HG03354 (cell line): ENCODE data around the gene BACE2.
"Not testable (repeated sequence)": the region's sequence is repeated elsewhere in the genome, so short reads cannot be mapped to it uniquely, and the experiment has no call there.

Source experiments
- ATAC-seq: cut with Tn5 transposase; IDR thresholded peaks from one replicate; pipeline ENCODE4 v1.9.1; 2021; ENCODE audit warnings: mild to moderate bottlenecking; ENCODE audit not compliant: unreplicated experiment, poor library complexity, severe bottlenecking

The BACE2 gene

DNA sequence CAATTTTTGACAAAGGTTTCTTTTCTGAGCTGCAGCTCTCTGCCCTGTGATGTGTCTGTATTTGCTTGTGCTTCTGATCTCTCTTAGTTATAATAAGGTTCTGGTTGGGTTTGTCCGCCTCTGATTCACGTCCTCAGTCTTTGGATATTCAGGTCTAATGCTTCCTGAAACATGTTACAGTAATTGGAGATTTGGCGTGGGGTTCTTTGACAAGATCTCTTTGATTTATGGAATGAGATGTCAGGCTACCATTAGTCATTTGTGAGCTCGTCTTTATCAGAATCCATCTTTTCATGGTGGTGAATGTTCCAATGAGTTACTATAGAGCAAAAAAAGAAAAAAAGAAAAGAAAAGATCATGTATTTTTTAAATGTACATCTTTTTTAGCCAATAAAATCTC, 62.5 kb downstream of the BACE2 start:
- ATAC-seq = no peak

DNA sequence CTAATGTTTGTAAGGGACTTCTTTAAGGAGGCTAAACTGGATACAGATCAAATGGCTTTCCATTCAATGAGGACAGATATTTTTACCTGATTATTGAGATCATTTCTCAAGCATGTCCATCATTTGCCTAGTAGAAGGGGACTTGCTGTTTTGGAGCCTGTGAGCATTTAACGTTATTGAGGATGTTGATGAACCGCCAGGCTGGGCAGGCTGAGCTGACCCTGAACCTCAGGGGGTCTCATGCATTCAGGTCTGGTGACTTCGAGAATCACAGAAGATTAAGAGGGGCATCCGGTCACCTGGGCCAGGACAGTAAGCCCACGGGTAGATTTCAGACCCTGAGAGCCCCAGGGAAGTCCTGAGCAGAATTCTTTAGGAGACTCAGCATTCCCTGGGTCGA, 63.1 kb downstream of the BACE2 start:
- no peak for ATAC-seq

DNA sequence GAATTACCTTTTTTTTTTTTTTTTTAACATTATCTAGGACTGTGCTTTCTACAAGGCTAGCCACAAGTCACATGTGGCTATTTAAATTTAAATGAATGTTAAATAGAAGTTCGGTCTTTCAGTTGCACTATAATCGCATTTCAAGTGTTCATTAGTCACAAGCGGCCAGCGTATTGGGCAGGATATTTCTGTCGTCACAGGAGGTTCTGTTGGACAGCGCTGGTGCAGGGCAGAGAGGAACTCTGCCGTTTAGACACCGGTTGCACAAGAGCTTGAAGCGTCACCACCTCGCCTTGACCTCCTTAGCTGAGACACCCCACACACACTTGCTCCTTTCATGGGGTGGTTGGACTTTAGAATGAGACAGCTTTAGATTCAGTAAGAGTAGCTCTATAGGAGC, 64.1 kb downstream of the BACE2 start:
- no peak for ATAC-seq

DNA sequence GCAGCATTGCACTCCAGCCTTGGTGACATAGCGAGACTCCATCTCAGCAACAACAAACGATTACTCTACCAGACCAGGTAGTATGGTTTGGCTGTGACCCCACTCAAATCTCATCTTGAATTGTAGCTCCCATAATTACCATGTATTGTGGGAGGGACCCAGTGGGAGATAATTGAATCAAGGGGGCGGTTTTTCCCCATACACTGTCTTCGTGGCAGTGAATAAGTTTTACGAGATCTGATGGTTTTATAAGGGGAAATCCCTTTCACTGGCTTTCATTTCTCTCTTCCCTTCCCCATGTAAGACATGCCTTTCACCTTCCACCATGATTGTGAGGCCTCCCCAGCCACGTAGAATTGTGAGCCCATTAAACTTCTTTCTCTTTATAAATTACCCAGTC, 66.0 kb downstream of the BACE2 start:
- no peak for ATAC-seq

DNA sequence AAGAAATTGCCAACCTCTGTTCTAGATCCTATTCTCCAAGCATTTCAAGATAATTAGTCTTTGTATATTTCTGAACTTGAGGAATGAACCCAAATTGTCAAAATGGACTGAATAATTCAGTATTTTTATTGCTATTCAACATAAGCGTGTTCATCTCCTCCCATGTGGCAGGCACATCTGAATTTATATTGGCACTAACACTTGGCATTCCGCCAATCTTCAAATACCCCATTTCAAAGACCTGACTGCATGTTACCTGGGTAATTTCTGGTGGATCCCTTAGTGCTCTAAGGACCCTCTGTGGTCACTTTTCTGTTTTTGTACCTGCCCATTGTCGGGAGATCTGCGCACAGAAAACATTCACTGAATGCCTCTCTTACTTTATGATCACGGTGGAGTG, 66.6 kb downstream of the BACE2 start:
- no peak for ATAC-seq

DNA sequence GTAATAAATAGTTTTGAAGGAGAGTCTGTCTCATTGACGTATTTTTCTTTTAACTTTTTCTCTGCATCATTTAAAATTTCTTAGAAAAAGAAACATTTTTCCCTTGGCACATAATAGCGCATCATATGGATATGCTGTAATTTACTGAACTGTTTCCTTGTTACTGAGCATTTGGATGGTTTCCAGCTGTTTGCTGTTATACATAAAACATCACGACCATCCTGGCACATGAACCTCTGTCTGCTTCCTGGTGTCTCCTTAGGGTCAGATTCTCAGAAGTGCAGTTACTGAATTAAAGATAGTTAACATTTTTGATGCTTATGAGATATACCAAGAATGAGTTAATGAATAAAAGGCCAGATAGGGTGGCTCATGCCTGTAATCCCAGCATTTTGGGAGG, 67.2 kb downstream of the BACE2 start:
- ATAC-seq = no peak

DNA sequence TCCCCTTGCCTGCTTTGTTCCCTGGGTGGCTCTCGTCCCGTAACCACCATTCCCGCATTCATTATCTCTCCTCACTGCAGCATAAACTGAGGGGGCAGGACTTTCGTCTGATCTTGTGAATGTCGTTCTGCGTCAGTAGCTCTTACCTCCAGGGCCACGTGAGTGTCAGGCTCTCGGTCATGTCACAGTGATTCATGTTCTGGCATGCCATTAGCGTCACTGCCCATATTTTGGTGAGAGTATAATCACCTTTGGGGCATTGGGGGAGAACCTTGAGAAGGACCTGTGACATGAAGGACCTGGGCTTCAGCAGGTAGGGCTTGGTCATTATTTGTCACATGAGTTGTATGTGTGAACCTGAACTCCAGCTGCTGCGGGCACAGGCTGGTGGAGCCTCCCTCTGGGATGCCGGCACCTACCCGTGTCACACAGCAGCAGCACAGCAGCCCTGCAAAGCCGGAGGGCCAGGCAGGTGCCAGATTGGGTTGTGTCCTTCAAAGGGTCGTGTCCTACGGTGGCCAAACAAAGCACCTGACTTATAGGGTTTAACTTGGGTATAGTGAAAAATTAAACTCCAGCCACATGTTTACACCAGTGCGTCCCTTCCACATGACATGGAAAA, 68.5 kb downstream of the BACE2 start:
- no peak for ATAC-seq

DNA sequence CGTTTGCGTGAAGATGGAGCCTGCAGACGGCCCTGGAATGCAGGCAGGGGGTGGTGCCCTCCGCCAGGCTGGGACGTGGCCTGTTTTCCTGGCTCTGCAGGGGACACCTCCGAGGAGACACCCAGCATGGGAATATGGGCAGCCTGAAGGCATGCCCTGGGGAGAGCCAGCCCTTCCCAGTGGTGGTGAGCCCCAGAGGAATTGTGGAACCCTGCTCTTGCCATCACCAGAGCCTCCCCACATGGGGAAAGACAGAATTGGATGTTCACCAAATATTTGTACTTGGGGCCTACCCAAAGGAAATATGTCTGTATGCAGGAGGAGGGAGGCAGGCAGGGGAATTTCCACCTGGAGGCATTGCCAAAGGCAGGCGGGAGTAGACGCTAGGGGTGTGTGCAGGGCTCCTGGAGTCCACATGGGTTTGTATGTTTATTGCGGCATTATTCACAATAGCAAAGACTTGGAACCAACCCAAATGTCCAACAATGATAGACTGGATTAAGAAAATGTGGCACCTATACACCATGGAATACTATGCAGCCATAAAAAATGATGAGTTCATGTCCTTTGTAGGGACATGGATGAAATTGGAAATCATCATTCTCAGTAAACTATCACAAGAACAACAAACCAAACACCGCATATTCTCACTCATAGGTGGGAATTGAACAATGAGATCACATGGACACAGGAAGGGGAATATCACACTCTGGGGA, 70.3 kb downstream of the BACE2 start:
- not testable (repeated sequence) for ATAC-seq

DNA sequence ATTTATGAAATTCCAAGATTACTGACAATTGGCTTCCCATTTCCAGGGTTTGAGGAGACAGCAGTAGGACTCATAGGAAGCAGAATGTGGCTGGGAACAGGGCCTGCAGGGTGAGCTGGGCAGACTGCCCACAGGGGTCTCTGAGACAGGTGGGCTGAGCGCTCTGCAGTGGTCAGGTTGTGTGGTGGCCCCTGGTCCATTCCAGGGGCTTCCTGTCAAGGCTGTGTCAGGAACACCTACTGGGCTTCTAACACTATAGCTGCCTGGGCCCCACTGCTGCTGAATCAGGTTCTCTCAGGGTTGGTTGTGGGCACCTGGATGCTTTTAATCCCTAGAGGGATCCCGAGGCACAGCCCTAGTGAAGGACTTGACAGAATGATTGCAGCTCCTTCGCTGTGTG, 72.1 kb downstream of the BACE2 start:
- ATAC-seq = no peak

DNA sequence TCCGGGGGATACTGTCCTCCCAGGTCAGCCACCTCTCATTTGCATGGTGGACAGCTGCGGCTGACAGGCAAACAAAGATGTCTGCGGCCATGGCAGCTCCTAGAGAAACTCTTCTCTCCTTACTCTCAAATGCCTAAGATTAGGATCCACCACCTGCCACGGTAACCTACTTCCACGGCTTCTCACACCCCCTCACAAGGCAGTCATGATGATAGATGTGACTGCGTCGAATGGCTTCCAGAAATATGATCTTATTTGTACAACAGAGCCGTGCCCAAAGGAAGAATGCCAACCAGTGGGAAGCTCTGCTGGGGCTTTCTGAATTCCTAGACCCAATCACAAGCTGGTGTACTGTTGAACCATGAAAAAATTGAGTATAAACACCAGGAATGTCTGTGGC, 73.4 kb downstream of the BACE2 start:
- no peak for ATAC-seq

DNA sequence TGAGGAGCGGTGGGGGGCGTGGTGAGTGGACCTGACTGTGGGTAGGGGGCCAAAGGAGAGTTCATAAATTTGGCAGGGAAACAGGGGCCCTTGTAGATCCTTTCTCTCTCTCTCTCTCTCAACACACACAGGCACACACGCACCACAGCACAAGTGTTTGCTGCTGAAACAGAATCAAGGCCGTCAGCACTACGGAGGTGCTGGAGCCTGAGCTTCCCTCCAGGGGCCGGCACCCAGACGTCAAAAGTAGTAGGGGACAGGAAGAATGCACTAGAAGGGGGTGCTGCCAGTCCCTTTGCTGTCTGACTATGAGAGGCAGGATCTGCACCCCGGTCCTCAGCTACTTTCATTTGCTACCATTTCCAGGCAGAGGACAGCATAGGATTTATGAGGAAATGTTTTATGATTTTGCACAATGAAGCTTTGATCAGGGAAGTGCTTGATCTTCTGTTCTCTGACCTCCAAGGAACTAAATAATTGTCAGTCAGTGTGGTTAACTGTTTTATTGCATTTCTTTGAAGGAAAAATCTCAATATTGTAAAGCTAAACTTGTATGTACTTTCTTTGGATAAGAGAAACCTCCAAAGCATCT, 74.4 kb downstream of the BACE2 start:
- no peak for ATAC-seq

DNA sequence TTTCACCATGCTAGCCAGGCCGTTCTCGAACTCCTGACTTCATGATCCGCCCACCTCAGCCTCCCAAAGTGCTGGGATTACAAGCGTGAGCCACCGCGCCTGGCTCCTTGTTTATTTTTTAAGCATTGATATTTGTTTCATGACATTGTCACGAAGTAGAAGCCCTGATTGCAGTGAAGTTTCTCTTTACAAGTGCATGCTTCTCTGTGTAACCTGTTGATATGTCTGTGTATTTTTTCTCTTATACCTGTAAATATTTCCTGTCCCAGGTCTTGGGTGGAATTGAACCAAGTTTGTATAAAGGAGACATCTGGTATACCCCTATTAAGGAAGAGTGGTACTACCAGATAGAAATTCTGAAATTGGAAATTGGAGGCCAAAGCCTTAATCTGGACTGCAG, 75.1 kb downstream of the BACE2 start:
- no peak for ATAC-seq

DNA sequence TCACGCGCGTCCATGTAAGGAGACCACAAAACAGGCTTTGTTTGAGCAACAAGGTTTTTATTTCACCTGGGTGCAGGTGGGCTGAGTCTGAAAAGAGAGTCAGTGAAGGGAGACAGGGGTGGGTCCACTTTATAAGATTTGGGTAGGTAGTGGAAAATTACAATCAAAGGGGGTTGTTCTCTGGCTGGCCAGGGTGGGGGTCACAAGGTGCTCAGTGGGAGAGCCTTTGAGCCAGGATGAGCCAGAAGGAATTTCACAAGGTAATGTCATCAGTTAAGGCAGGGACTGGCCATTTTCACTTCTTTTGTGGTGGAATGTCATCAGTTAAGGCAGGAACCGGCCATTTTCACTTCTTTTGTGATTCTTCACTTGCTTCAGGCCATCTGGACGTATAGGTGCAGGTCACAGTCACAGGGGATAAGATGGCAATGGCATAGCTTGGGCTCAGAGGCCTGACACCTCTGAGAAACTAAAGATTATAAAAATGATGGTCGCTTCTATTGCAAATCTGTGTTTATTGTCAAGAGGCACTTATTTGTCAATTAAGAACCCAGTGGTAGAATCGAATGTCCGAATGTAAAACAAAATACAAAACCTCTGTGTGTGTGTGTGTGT, 76.4 kb downstream of the BACE2 start:
- not testable (repeated sequence) for ATAC-seq

DNA sequence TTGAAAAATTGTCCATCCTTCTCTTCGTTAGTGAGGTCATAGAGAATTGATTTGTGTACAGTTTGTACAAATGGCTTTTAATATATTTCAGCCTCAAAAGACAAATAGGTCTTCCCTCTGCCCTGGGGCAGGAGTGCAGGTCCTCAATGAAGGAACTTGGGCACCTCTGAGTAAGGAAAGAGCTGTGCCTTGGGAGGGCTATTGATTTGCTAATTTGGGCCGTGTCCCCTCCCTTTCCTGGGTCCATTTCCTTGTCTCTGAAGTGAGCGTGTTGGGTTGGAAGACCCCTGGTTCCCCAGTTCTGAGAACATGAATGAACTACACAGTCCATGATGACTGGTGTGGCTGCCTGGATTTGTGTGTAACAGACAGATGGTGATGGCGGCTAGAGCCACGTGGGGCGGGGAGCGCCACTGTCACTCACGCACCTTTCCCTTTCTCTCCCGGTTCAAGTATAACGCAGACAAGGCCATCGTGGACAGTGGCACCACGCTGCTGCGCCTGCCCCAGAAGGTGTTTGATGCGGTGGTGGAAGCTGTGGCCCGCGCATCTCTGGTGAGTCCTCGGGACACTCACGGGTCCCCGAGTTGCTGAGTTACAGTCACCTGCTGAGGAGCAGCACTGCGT, 77.7 kb downstream of the BACE2 start:
- ATAC-seq = no peak

DNA sequence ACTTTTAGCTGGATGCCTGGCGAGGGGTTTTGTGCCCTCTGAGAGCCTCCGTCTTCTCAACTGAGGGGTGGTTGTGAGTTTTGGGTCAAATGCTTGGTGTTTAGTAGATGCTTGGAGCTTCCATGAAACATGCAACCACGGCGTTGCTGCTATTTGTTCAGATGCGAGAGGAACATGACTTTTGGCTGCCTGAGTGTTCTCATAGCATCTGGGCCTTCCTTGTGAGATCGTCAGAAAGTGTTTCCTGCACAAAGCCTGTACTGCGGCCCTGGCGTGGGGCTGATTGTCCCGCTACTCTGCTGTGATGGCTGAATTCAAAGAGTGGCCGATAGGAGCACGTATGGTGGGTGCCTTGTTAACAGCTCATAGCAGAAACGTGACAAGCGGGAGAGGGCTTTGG, 78.8 kb downstream of the BACE2 start:
- ATAC-seq = no peak

DNA sequence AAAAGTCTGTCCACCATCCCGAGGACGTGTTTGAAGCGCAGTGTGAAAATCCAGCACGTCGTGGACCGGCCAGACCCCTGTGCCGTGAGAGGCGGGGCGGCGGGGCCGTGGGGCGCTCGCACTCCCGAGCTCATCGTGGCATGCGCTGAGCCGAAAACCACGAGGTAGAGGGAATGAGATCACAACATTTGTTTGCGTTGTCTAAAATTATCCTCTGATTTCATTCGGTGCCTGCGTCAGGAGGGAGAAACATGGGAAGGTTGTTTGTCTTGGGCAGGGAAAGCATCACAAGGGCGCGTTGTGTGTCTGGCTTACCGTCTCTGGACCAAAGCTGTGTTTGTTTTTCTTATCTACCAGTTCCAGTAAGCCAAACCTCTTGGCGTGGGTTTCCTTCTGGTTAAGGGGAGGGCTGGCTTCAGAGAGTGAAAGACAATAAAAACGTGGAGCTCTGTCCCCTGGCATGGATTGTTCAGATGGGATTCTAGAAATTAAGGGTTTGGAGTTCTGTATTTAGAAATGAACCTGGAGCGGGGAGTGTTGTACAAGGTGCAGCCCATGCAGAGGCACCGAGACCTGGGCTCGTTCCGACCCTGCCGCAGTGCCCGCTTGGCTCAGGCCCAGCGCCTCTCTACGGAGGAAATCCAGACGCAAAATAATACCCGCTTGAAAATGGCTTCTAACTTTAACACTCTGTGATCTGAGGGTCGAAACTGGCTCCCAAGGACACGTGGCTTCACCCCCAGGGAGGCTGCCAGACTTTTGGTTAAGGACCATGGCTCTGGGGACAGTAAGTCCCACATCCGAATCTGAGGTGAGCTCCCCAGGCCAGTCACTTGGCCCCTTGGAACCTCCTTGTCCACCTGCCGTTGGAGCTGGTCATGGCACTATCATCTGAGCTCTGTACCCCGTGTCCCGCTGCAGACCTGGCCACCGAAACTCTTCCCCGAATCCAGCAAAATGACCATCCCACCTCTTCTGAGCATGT, 79.9 kb downstream of the BACE2 start:
- no peak for ATAC-seq

DNA sequence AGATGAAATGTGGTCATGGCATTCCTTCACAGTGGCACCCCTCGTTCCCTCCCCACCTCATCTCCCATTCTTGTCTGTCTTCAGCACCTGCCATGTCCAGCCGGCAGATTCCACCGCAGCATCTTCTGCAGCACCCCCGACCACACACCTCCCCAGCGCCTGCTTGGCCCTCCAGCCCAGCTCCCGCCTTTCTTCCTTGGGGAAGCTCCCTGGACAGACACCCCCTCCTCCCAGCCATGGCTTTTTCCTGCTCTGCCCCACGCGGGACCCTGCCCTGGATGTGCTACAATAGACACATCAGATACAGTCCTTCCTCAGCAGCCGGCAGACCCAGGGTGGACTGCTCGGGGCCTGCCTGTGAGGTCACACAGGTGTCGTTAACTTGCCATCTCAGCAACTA, 81.5 kb downstream of the BACE2 start:
- no peak for ATAC-seq

DNA sequence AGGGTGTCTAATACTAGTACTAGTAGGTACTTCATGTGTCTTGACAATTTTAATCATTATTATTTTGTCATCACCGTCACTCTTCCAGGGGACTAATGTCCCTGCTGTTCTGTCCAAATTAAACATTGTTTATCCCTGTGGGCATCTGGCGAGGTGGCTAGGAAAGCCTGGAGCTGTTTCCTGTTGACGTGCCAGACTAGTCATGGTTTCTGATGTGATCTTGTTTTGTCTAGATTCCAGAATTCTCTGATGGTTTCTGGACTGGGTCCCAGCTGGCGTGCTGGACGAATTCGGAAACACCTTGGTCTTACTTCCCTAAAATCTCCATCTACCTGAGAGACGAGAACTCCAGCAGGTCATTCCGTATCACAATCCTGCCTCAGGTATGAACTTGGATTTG, 82.6 kb downstream of the BACE2 start:
- no peak for ATAC-seq

DNA sequence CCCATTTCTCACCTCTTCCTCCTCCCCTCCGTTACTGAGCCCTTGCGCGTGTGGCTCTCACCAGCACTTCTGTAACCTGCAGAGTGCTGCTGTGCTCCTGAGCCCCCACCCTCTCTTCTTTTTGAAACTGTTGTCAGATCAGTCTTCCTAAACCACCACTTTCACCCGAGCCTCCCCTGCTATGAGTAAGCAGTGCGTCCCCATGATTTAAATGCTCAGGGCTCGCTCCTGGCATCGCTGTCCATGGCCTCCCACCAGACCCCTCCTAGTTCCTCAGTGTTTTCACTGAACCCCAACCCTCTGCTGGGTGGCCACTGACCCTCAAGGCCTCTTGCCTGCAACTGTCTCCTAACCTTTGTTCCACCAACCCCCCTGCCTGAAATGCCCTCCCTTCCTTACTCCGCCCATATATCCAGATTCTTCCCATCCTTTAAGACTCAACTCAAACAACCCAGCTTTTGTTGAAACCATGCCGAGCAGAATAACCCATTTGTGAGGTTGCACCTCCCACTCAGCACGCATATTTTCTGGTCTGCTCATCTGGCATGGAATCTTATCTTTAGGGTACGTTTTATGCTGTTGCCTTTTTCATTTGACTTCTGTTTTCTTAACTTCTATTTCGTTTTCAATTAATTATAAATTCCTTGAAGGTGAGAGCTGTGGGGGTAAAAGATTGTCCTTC, 84.1 kb downstream of the BACE2 start:
- ATAC-seq = no peak
